ENCODE data around the gene B3GNT3.

The B3GNT3 gene

DNA sequence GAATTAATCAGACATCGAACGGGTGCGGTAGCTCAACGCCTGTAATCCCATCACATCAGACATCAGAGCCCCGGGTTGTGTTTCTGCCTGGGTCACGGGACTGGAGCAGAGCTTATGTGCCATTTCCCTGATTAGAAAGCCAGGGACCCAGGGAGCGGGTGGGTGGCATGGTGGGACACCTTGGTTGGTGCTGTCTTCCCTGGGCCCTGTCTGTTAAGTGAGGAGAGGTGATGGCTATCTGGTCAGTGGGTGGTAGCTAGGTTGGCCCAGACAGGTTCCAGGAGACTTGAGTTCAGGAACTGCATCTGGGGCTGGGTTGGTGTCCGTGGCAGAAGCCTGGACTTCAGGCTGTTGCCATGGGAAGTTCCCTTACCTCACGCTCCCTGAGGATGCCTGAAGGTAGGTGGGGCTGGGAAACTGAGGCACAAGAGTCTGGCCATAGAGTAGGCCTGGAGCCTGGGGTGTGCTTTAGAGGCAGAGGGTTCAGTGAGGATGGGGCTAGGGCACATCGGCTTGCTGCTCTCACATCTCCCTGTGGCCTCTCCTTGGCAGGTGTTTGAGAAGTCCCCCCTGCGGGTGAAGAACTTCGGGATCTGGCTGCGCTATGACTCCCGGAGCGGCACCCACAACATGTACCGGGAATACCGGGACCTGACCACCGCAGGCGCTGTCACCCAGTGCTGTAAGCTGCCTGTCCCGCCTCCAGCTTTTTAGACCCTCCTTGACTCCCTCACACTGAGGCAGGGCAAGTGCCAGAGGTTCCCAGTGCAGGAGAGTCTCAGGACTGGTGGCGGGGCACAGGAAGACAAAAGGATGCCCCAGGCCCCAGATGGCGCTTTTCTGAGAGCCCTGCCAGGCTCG lies 66.8 kb downstream of the B3GNT3 start:
- no peak for DNase-seq

DNA sequence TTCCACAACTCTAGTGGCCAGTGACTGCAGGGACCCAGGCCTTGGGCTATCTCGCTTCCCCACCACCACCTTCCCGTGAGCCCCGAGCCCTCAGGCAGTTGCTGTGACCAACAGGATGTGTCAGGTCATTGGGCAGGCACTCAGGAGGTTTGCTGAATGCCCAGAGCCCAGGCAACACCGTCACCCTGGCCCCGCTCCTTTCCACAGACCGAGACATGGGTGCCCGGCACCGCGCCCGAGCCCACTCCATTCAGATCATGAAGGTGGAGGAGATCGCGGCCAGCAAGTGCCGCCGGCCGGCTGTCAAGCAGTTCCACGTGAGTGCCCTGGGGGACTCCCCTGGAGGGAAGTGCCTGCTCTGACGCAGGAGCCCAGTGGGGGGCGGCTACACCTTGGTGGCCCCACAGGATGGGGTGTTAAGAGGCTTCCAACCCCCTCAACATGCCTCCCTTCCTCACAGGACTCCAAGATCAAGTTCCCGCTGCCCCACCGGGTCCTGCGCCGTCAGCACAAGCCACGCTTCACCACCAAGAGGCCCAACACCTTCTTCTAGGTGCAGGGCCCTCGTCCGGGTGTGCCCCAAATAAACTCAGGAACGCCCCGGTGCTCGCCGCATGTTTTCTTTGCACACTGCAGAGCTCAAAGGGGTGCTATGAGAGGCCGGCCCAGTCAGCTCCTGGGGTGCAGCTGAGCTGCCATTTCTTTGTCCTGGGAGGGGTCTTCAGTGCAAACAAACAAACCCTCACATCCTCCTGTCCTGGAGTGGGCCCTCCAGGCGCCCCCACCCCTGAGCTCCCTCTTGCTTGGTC lies 68.0 kb downstream of the B3GNT3 start:
- DNase-seq, result no peak

Data from fibroblast of upper back skin (primary cell).